ENCODE data around the gene ANKRD13C.

Gene ANKRD13C

GRCh38 chr1:70239940-70240339 lies 114.6 kb downstream of the ANKRD13C start:
- Mint-ChIP-seq H3K4me1 (ENCODE audit: low read depth) (no peaks in the 10 kb centered on the region), H3K36me3 (ENCODE audit: low read depth) (peaks cover 94% of the 10 kb centered on the region), H3K27me3 (no peaks in the 10 kb centered on the region), H3K9me3 (no peaks in the 10 kb centered on the region), H3K4me3 (no peak overlapping the region), H3K27ac (no peak overlapping the region)
- intact Hi-C loops (cut with micrococcal nuclease): loop anchor here (5.0 to 10.0 kb wide), 3 partner anchors 55 to 827 kb away; no protein-coding TSS in a partner anchor

- Mint-ChIP-seq H3K4me1 (ENCODE audit: low read depth) (no peaks in the 10 kb centered on the region), H3K27ac (no peak overlapping the region), H3K27me3 (no peaks in the 10 kb centered on the region), H3K9me3 (no peaks in the 10 kb centered on the region), H3K36me3 (ENCODE audit: low read depth) (peaks cover 94% of the 10 kb centered on the region), H3K4me3 (no peak overlapping the region)
- intact Hi-C loops (cut with micrococcal nuclease): loop anchor here (2.0 to 10.0 kb wide), 4 partner anchors 14 to 833 kb away; no protein-coding TSS in a partner anchor
Measured at GRCh38 chr1:70234733-70235132, 119.8 kb downstream of the ANKRD13C start.

- Mint-ChIP-seq H3K27ac (no peak overlapping the region), H3K9me3 (no peaks in the 10 kb centered on the region), H3K36me3 (ENCODE audit: low read depth) (peaks cover 90% of the 10 kb centered on the region), H3K4me1 (ENCODE audit: low read depth) (no peaks in the 10 kb centered on the region), H3K27me3 (no peaks in the 10 kb centered on the region), H3K4me3 (no peak overlapping the region)
- intact Hi-C loops (cut with micrococcal nuclease): loop anchor here (10.0 kb wide), 2 partner anchors 47 to 63 kb away; no protein-coding TSS in a partner anchor
Measured at GRCh38 chr1:70231475-70231874, 123.0 kb downstream of the ANKRD13C start.

GRCh38 chr1:70228670-70229069 lies 125.9 kb downstream of the ANKRD13C start:
- Mint-ChIP-seq H3K27ac (no peak overlapping the region), H3K36me3 (ENCODE audit: low read depth) (peaks cover 75% of the 10 kb centered on the region), H3K9me3 (no peaks in the 10 kb centered on the region), H3K4me3 (no peak overlapping the region), H3K4me1 (ENCODE audit: low read depth) (peaks cover 5% of the 10 kb centered on the region), H3K27me3 (no peaks in the 10 kb centered on the region)
- intact Hi-C loops (cut with micrococcal nuclease): no loop called here

- H3K27me3 Mint-ChIP-seq: no peaks in the 10 kb centered on the region
- peaks cover 69% of the 10 kb centered on the region for H3K36me3 Mint-ChIP-seq (ENCODE audit: low read depth)
- intact Hi-C loops (cut with micrococcal nuclease): no loop called here
- H3K9me3 Mint-ChIP-seq: no peaks in the 10 kb centered on the region
- H3K27ac Mint-ChIP-seq: no peak overlapping the region
- H3K4me3 Mint-ChIP-seq: no peak overlapping the region
- peaks cover 13% of the 10 kb centered on the region for H3K4me1 Mint-ChIP-seq (ENCODE audit: low read depth)
Measured at GRCh38 chr1:70227439-70227838, 127.1 kb downstream of the ANKRD13C start.

- no peak overlapping the region for H3K27ac Mint-ChIP-seq
- no peaks in the 10 kb centered on the region for H3K27me3 Mint-ChIP-seq
- no peaks in the 10 kb centered on the region for H3K9me3 Mint-ChIP-seq
- H3K4me3 Mint-ChIP-seq: no peak overlapping the region
- intact Hi-C loops (cut with micrococcal nuclease): loop anchor here (5.0 kb wide), 2 partner anchors 127 to 187 kb away; partner anchors contain the start of genes ANKRD13C and CTH
- H3K4me1 Mint-ChIP-seq (ENCODE audit: low read depth): peaks cover 17% of the 10 kb centered on the region
- H3K36me3 Mint-ChIP-seq (ENCODE audit: low read depth): peaks cover 51% of the 10 kb centered on the region
Measured at GRCh38 chr1:70224954-70225353, 129.6 kb downstream of the ANKRD13C start.

- no peaks in the 10 kb centered on the region for H3K9me3 Mint-ChIP-seq
- H3K4me1 Mint-ChIP-seq (ENCODE audit: low read depth): peaks cover 20% of the 10 kb centered on the region
- intact Hi-C loops (cut with micrococcal nuclease): loop anchor here (5.0 kb wide), 2 partner anchors 130 to 190 kb away; partner anchors contain the start of genes ANKRD13C and CTH
- H3K36me3 Mint-ChIP-seq (ENCODE audit: low read depth): peaks cover 35% of the 10 kb centered on the region
- H3K27ac Mint-ChIP-seq: peak overlapping the region; percentile 94
- no peak overlapping the region for H3K4me3 Mint-ChIP-seq
- H3K27me3 Mint-ChIP-seq: no peaks in the 10 kb centered on the region
Measured at GRCh38 chr1:70222716-70223235, 131.7 kb downstream of the ANKRD13C start.

- intact Hi-C loops (cut with micrococcal nuclease): loop anchor here (1.0 to 5.0 kb wide), 3 partner anchors 16 to 191 kb away; partner anchors contain the start of genes ANKRD13C, CTH and LRRC40
- H3K36me3 Mint-ChIP-seq (ENCODE audit: low read depth): peaks cover 41% of the 10 kb centered on the region
- peak within 1 kb of the TSS; percentile 94 for H3K27ac Mint-ChIP-seq
- no peaks in the 10 kb centered on the region for H3K27me3 Mint-ChIP-seq
- H3K4me3 Mint-ChIP-seq: peak within 1 kb of the TSS; percentile 86
- peaks cover 20% of the 10 kb centered on the region for H3K4me1 Mint-ChIP-seq (ENCODE audit: low read depth)
- H3K9me3 Mint-ChIP-seq: no peaks in the 10 kb centered on the region
Measured at GRCh38 chr1:70221238-70222121, 133.0 kb downstream of the ANKRD13C start, which contains the start of gene SRSF11. Gene SRSF11, plus strand, starts transcription at chr1:70221380. Its CDS starts 257 bp downstream, at chr1:70221637.

GRCh38 chr1:70220517-70221237 lies 133.8 kb downstream of the ANKRD13C start:
- H3K9me3 Mint-ChIP-seq: no peaks in the 10 kb centered on the region
- H3K36me3 Mint-ChIP-seq (ENCODE audit: low read depth): peaks cover 50% of the 10 kb centered on the region
- H3K4me3 Mint-ChIP-seq: peak overlapping the region; percentile 86
- H3K27ac Mint-ChIP-seq: peak overlapping the region; percentile 94
- no peaks in the 10 kb centered on the region for H3K27me3 Mint-ChIP-seq
- peaks cover 20% of the 10 kb centered on the region for H3K4me1 Mint-ChIP-seq (ENCODE audit: low read depth)
- intact Hi-C loops (cut with micrococcal nuclease): loop anchor here (1.0 to 5.0 kb wide), 3 partner anchors 15 to 192 kb away; partner anchors contain the start of genes ANKRD13C, CTH and LRRC40

- no peaks in the 10 kb centered on the region for H3K9me3 Mint-ChIP-seq
- peaks cover 20% of the 10 kb centered on the region for H3K4me1 Mint-ChIP-seq (ENCODE audit: low read depth)
- peaks cover 56% of the 10 kb centered on the region for H3K36me3 Mint-ChIP-seq (ENCODE audit: low read depth)
- intact Hi-C loops (cut with micrococcal nuclease): loop anchor here (5.0 kb wide), 2 partner anchors 132 to 192 kb away; partner anchors contain the start of genes ANKRD13C and CTH
- H3K27ac Mint-ChIP-seq: peak overlapping the region; percentile 94
- no peaks in the 10 kb centered on the region for H3K27me3 Mint-ChIP-seq
- H3K4me3 Mint-ChIP-seq: no peak overlapping the region
Measured at GRCh38 chr1:70220015-70220414, 134.5 kb downstream of the ANKRD13C start.

- H3K36me3 Mint-ChIP-seq (ENCODE audit: low read depth): peaks cover 47% of the 10 kb centered on the region
- H3K27ac Mint-ChIP-seq: no peak overlapping the region
- H3K27me3 Mint-ChIP-seq: no peaks in the 10 kb centered on the region
- H3K9me3 Mint-ChIP-seq: no peaks in the 10 kb centered on the region
- intact Hi-C loops (cut with micrococcal nuclease): no loop called here
- H3K4me3 Mint-ChIP-seq: no peak overlapping the region
- H3K4me1 Mint-ChIP-seq (ENCODE audit: low read depth): peaks cover 22% of the 10 kb centered on the region
Measured at GRCh38 chr1:70211541-70211940, 143.0 kb downstream of the ANKRD13C start.

GRCh38 chr1:70210820-70211219 lies 143.7 kb downstream of the ANKRD13C start:
- Mint-ChIP-seq H3K36me3 (ENCODE audit: low read depth) (peaks cover 42% of the 10 kb centered on the region), H3K27ac (no peak overlapping the region), H3K4me1 (ENCODE audit: low read depth) (peaks cover 22% of the 10 kb centered on the region), H3K4me3 (no peak overlapping the region), H3K9me3 (no peaks in the 10 kb centered on the region), H3K27me3 (no peaks in the 10 kb centered on the region)
- intact Hi-C loops (cut with micrococcal nuclease): no loop called here

Measured in dendritic cell treated with granulocyte-macrophage colony-stimulating factor and Interleukin-4, amounts not matched to agents 40 ng/mL and 50 ng/mL, for 4 days (primary cell).